GM12801 (cell line): Measurements from ENCODE around the gene MYOM3.

Source experiments
- CTCF ChIP-seq: IDR thresholded peaks from one replicate; pipeline ENCODE4 v1.5.1; 2011; ENCODE audit warnings: control low read depth; ENCODE audit not compliant: insufficient read length; ENCODE audit errors: extremely low read depth

Gene MYOM3

GRCh38 chr1:24111262-24111995 lies 506 bp downstream of the MYOM3 start:
- no peak for TF ChIP-seq CTCF

GRCh38 chr1:24110642-24111261 lies 1.2 kb downstream of the MYOM3 start:
- no peak for TF ChIP-seq CTCF

GRCh38 chr1:24109686-24110475 lies 2.1 kb downstream of the MYOM3 start:
- no peak for TF ChIP-seq CTCF

- TF ChIP-seq CTCF = no peak
These were observed 2.8 kb downstream of the MYOM3 start for GRCh38 chr1:24109166-24109483.

GRCh38 chr1:24108334-24109165 lies 3.4 kb downstream of the MYOM3 start:
- no peak for TF ChIP-seq CTCF

- TF ChIP-seq CTCF = no peak
These were observed 4.3 kb downstream of the MYOM3 start for GRCh38 chr1:24107462-24108138.
